NK-92 (cell line): ENCODE results near the gene TTC9.

Experiments used
- DNase-seq: peaks from one replicate; lab custom pipeline; 2025; ENCODE audit not compliant: unreplicated experiment; lab: John Stamatoyannopoulos, UW

The TTC9 gene

DNA sequence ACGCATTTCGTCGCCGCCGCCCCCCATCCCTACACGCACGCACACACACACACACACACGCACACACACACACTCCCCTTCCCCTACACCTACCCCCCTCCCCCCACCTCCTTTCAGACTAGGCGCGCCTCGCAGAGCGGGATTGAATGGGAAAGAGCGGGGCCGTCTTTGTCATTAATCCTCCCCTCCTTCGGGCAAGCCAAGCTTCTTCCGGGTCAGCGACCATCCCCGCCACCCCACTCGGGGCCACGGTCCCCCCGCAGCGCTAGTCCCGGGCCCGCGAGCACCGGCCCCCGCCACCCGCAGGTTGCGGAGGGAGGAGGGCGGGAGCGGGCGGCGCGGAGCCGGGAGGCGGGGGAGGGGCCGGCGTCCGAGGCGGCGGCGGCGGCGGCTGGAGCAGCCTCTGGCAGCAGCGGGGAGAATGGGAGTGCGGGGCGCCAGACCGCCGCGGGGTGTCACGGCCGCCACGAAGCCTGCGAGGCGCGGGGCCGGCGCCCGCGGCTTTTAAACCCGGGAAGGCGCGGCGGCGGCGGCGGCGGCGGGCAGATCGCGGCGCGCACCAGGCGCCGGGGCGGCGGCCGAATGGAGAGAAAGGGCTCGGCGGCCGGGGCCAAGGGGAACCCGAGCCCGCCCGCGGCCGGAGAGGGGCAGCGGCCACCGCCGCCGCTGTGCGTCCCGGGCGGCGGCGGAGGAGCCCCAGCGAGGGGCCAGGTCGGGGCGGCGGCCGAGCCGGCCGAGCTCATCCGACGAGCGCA is at the start of gene TTC9:
Gene TTC9 (plus strand): TSS at position 369 of the 755 bp plus-strand sequence. CDS start 214 bp downstream, at position 583.
- no peak for DNase-seq

DNA sequence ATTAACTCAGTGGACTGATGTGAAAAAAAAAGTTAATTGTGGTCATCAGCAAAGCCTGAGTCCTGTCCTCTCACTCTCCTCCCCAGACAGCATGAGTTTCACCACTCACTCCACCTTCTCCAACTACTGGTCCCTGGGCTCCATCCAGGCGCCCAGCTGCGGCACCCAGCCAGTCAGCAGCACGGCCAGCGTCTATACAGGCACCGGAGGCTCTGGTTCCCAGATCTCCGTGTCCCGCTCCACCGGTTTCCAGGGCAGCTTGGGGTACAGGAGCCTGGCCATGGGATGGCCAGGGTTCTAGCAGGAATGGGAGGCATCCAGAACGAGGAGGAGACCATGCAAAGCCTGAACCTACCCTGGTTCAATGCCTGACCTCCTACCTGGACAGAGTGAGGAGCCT is 47.3 kb upstream of the TTC9 start:
- no peak for DNase-seq

DNA sequence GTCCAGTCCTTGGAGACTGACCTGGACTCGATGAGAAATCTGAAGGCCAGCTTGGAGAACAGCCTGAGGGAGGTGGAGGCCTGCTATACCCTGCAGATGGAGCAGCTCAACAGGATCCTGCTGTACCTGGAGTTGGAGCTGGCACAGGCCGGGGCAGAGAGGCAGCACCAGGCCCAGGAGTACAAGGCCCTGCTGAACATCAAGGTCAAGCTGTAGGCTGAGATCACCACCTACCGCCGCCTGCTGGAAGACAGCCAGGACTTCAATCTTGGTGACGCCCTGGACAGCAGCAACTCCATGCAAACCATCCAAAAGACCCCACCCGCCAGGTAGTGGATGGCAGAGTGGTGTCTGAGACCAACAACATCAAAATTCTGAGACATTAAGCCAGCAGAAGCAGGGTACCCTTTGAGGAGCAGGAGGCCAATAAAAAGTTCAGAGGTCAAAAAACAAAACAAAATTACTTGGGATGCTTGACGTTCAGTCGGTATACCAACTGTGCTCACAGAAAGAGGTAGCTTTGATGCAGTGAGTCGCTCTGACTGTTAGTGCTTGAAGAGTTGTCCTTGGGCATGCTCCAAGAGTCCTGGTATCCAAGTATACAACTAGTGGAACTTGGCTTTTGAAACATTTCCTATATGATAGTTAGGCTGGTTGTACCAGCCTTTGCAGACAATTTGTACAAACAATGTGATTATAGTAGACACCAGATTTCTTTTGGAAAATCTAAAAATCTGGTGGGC is 46.1 kb upstream of the TTC9 start:
- DNase-seq: no peak

DNA sequence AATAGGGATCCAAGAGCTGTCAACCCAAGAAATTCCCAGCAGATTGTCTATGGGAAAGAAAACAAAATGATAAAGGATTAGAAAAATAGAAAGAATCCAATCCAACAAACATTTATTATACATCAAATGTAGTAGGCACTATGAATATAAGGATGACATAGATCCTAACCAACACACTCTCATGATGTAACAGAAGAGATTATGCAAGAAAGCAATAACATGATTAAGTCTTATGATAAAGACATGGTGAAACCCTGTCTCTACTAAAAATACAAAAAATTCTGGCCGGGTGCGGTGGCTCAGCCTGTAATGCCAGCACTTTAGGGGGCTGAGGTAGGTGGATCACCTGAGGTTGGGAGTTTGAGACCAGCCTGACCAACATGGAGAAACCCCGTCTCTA is 44.0 kb upstream of the TTC9 start:
- no peak for DNase-seq

DNA sequence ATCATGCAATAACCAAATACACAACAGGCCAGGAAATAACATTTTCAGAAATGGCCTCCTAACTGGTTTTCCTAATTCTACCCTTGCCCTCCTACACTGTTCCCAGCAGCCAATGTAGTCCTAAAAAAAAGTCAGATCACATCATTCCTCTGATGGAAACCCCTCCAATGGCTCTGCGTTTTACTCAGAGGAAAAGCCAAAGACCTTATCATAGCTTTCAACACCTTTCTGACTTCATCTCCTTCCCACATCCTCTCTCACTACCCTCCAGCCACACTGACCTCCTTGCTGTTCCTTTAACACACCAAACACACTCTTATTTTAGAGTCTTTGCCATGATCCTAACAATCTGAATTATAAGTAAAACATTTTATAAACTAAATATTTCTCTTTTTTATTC is 42.4 kb upstream of the TTC9 start:
- no peak for DNase-seq

DNA sequence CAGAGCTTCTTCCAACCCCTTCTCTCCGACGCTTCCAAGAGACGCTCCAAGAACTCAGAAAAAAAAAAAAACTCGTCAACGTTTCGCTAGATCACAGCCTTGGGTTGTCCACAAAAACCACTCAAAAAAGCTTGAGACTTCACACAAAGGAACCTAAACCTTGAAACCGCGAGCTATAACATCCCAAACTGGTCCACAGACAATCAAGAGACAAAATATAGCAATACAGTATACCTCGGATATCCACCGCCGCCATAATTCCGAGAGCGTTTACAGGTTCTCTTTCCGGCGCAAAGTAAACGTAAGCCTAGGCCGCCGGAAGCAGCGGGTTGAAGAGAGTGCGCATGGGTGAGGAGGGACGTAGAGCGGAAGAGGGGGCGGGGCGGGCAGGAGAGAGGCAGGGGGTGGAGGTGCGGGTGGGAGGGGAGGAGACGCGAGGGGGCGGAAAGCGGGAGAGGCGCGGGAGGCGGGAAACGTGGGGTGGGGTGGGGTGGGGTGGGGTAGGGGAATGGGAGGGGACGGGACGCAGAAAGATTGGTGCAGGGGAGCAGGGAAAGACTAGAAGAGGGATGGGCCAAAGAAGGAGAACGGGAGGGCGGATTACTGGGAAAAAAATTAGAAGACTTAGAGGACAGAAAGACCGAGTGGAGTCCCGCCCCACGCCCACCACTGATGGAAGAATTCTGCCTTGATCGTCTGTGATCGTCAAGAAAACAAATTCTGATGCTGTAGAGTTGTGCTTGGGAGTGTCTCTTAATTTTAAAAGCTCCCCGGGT is 41.1 kb upstream of the TTC9 start, which contains the start of gene MED6:
Gene MED6 (minus strand): TSS at position 274 of the 776 bp plus-strand sequence. CDS start 18 bp downstream, at position 256.
- DNase-seq: peak; percentile 44

DNA sequence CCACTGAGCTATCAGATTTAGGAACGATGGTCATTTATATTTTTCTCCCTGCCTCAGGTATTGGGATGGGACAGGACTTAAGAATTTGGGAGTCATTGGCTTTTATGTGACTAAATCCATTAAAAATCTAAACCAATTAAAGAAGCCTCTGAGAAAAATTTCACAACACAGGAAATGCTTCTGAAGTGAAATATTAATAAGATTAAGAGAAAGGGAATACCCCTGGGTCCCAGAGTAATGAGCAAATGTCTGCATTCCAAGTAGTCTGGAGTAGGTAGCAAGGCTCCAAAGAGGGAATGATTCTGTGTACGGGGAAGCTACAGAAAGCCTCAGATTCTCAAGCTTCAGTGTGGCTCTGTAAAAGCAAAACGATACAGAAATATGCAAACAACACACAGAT is 40.6 kb upstream of the TTC9 start:
- DNase-seq: no peak

DNA sequence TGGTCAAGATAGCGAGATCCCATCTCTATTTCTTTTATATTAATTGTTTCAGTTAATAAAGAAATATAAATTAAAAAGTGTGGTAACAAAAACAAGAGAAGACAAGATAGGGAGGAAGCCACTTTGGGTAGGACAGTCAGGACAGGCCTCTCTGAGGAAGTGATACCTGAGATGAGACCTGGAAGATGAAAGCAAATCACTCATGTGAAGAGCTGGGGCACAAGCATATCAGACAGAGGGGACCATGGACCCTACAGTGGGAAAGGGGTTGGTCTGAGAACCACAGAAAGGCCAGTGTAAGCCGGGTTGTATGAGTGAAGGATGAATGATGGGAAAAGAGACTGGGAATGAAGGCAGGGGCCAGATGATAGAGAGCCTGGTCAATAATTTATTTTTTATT is 39.5 kb upstream of the TTC9 start:
- no peak for DNase-seq

DNA sequence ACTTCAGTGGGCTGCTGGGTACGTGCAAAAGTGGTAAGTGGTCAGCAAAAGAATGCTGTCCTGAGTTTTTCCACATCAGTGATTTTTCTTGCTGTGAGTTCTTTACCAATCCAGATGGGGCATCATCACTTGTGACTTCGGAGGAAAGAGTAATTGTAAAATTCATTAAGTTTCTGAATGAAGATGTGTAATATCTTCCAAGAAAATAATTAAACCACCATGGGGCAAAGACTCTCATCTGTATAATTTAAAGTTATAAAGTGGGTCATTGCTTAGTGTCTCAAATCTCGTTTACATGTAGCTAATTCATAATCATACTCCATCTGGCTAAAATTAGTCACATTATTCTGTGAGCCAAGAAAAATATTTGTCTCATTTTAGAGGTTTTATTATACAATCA is 30.5 kb upstream of the TTC9 start:
- DNase-seq: no peak

DNA sequence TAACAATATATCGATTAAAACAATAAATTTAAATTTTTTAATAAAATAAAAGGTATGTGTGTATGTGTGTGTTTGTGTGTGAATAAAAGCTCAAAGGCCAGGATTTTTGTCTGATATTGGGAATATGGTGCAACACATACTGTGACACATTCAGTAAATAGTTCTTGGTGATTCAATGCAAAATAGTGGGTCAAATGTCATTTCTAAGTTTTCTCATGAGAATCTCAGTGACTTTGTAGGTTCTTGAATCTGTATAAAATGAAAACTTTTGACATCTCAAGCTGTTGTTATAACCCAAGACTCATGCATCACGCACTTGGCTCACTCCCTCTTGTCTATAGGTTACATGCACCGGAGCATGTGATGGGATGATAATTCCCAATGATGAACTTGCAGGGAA is 25.1 kb upstream of the TTC9 start:
- no peak for DNase-seq

DNA sequence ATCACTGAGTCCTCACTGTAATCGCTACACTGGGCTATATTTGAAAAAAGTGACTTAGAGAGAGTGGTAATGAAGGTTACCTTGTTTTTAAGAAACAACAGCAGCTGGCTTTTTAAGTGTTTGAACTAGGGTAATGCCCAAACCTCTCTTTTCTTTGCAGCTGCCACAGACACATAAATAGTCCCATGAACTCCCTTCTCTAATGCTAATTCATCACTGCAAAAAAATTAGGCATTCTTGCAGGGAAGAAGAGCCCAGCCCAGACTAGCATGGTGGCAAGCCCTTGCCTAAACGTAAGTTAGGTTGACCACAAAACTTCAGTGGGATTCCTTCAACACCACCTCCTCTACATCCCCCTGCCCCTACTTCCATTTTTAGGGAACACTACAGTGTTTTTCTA is 23.4 kb upstream of the TTC9 start:
- DNase-seq: no peak

DNA sequence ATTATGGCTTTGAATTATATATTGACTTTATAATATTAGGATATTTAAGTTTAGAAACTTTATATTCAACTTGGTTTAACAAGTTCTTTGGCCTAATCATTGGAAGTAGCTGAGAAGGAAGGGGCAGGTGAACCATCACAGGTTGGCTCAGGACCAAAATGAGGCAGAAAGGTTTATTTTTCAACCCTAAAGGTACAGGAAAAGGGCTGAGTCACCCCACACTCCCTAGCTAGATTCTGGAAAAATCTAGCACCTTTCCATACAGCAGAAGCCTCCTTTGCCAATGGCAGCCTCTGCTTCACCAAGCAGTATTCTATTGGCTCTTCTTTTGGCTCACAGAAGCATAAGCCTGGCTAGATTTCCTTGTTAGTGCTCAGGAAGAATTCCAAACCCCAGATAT is 22.0 kb upstream of the TTC9 start:
- DNase-seq: no peak

DNA sequence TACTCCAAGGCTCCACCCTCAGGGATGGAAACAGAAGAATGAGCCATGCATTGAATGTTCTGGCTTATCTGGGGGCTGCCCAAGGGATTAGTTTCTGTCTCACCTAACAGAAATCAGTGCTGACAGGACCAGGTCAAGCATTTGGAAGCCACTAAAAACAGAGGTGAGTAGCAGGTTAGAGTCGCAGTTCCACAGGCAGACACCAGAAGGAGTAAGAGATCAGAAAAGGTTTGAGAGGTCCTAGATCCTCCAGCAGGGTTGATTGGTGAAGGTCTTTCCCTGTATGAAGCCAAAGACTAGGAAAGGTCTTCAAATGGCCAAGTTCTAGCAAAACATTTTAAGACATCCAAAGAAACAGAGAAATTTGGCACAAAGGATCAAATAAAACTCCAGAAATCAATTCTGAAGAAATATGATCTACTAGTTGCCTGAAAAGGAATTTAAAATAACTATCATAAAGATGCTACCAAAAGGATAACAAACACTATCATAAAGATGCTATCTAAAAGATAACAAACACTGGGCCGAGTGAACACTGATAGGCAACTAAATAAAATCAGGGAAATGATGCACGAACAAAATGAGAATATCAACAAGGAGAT is 19.5 kb upstream of the TTC9 start:
- no peak for DNase-seq

DNA sequence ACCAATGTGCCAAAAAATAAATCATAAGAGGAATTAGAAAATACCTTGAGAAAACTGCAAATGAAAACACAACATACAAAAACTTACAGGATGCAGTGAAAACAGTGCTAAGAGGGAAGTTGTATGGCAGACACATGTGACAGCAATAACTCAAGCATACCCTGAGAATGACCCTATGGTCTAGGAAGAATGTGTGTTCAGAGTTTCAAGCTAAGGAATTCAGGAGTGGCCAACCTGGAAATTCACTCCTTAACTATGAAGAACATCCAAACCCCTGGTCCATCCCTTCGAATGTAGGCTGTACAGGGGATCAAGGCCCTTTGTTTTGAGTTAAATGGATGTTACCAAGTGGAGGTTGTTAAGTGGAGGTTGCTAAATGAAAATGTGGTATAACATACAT is 16.7 kb upstream of the TTC9 start:
- DNase-seq: no peak

DNA sequence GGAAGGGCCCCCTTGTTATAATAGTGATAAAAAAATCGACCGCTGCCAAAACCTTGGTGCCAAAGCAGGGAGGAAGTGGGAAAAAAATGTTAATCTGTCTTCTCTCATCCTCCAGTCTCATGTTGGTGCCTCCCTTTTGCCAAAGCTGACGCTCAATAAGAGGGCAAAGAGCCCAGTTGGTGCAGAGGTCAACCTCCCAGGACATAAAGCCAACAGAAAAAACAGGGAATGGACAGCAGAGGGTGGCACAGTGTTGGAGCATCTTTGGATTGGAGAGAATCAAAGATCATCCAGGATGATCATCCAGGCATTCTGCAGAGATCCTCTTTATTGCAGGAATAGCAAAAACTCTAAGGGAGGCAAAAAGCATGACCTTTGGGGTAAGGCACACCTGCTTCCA is 9.8 kb upstream of the TTC9 start:
- DNase-seq: no peak

DNA sequence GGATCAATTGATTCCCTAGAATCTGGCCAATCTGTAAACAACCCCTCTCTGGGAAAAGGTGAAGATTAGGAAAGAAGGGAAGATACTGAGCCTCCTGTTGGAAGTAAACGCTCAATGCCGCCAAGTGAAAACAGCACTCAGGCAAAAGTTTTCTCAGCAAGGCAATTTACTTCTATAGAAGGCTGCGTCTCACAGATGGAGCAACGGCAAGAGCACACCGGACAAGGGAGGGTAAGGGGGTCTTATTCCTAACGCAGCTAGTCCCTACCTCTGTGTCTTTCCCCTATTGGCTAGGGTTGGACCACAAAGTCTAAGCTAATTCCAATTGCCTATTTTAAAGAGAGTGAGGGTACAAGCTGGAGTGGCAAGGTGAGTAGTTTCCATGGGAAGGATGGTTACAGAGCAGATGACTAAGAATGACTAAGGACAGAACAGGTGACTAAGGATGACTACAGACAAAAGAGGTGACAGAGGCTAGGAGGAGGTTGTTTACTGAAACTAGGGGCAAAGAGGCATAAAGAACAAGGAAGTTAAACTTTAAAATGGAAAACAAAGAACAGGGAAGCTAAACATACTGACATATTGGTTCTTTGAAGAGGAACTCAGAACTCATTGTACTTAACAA is 5.6 kb upstream of the TTC9 start:
- no peak for DNase-seq

DNA sequence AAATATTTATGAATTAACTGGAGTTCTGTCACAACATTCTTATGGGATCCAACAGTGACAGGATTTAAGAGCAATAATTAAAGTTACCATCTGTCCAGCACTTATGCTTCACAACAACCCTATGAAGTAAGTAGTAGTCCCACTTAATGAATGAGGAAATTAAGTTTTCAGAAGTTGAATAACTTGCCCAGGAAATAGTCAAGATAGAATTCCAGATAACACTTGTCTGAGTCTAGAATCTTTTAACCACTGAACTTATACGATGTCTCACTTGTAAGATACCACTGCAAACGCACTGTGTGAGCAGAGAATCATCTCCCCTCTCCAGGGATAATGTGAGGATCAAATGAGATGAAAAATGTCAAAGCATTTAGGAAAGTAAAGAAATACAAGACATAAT is 3.3 kb upstream of the TTC9 start:
- DNase-seq: no peak

DNA sequence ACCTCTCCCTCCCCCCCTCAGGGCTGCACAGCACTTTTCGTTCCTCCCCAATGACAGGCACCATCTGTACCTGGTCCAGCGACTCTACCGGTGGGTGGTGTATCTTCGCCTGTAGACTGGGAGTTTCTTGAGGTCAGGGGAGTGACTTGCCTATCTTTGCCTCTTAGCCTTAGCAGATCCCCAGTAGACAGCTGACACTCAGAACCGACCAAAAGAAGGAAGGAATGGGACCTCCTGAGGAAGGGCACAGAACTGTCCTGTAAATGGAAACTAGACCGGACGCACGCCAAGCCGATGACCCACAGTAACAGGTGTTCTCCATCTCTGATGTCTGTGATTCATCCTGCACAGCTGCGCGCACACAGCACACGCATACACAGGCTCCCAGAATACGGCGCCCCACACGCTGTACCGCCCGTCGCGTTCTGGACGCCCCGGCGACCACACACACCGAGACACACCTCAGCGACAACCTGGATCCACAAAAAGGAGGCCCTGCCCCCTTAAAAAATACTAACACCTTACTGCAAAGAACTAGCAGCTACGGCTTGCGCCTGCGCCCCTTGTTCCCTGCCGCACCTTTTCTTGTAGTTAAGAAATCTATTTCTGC is 673 bp upstream of the TTC9 start:
- no peak for DNase-seq

DNA sequence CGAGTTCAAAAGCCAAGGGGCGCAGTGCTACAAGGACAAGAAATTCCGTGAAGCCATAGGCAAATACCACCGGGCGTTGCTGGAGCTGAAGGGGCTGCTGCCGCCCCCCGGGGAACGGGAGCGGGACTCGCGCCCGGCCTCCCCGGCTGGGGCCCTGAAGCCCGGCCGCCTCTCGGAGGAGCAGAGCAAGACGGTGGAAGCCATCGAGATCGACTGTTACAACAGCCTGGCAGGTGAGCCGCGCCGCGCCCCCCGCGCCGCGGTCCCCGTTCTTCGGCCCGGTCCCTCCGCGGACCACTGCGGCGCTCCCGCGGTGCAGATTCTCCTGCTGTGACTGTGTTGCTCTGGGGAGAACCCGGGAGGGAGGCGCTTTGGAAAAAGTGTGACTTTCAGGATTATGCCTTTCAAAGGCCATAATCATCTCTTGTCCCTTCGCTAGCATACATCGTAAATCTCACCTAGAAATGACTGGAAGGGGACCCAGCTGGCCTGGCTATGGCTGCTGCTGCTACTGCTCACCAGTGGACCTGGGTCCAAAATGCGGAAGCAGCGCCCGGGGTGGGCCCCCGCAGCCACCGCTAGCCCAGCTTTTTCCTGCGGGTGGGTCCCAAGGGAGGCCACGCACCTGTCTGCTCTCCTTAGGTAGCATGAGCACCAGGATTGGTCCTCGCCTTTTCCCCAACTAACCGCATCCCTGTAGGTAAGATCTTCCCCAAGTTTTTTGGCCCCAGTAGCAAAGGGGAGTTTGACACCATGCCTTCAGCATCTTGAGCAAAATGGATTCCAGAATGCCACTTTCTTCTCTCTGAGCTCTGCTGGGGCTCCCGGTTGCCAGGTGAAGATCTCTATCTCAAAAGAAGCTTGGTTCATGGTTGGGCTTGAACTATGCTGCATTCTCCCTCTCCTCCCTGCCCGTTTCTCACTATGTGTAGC is 853 bp downstream of the TTC9 start:
- DNase-seq: no peak
